Activated CD4-positive, alpha-beta T cell treated with anti-CD3 and anti-CD28 coated beads, Interleukin-2, Interleukin-6, amounts not matched to agents 100 ng/mL and 50 ng/mL, durations not matched to agents 16 hours and 8 hours (primary cell): ENCODE results near the gene DUSP2.

Experiments
- DNase-seq: peaks from one replicate; pipeline ENCODE4 v3.0.0-alpha.2; 2020

DUSP2 gene

GRCh38 chr2:96145036-96145847, at the start of gene DUSP2:
TSS of gene DUSP2 (minus strand) at chr2:96145440. CDS start at chr2:96145354, 86 bp downstream.
- peak; percentile 96 for DNase-seq

GRCh38 chr2:96191937-96192670, 46.9 kb upstream of the DUSP2 start:
- DNase-seq: no peak

- DNase-seq: no peak
Measured at GRCh38 chr2:96188821-96189526, 43.7 kb upstream of the DUSP2 start.

- DNase-seq: no peak
Measured at GRCh38 chr2:96186562-96186961, 41.3 kb upstream of the DUSP2 start.

- DNase-seq: no peak
Measured at GRCh38 chr2:96185516-96185915, 40.3 kb upstream of the DUSP2 start.

- no peak for DNase-seq
Measured at GRCh38 chr2:96184989-96185388, 39.7 kb upstream of the DUSP2 start.

GRCh38 chr2:96184188-96184587, 38.9 kb upstream of the DUSP2 start:
- no peak for DNase-seq

GRCh38 chr2:96181529-96181928, 36.3 kb upstream of the DUSP2 start:
- no peak for DNase-seq

GRCh38 chr2:96180521-96180920, 35.3 kb upstream of the DUSP2 start:
- no peak for DNase-seq

- no peak for DNase-seq
Measured at GRCh38 chr2:96180002-96180401, 34.8 kb upstream of the DUSP2 start.

GRCh38 chr2:96176661-96177060, 31.4 kb upstream of the DUSP2 start:
- DNase-seq: no peak

- no peak for DNase-seq
Measured at GRCh38 chr2:96175951-96176350, 30.7 kb upstream of the DUSP2 start.

GRCh38 chr2:96174251-96175144, 29.3 kb upstream of the DUSP2 start:
- peak; percentile 90 for DNase-seq

GRCh38 chr2:96171831-96172230, 26.6 kb upstream of the DUSP2 start:
- no peak for DNase-seq

- no peak for DNase-seq
Measured at GRCh38 chr2:96170626-96171025, 25.4 kb upstream of the DUSP2 start.

GRCh38 chr2:96169868-96170507, 24.7 kb upstream of the DUSP2 start:
- no peak for DNase-seq

- no peak for DNase-seq
Measured at GRCh38 chr2:96167407-96168013, 22.3 kb upstream of the DUSP2 start.

GRCh38 chr2:96164459-96165184, 19.4 kb upstream of the DUSP2 start:
- DNase-seq: peak; percentile 89

GRCh38 chr2:96163768-96164429, 18.7 kb upstream of the DUSP2 start:
- peak; percentile 66 for DNase-seq

GRCh38 chr2:96163415-96163767, 18.2 kb upstream of the DUSP2 start:
- no peak for DNase-seq
